Glomerular visceral epithelial cell (primary cell): Measurements from ENCODE around the gene SF3B3.
"Not testable (repeated sequence)": the region's sequence is repeated elsewhere in the genome, so short reads cannot be mapped to it uniquely, and the experiment has no call there.

Experiments used
- DNase-seq: peaks from one replicate; pipeline ENCODE4 v3.0.0-alpha.2; 2016; ENCODE audit errors: extremely low spot score

The SF3B3 gene

DNA sequence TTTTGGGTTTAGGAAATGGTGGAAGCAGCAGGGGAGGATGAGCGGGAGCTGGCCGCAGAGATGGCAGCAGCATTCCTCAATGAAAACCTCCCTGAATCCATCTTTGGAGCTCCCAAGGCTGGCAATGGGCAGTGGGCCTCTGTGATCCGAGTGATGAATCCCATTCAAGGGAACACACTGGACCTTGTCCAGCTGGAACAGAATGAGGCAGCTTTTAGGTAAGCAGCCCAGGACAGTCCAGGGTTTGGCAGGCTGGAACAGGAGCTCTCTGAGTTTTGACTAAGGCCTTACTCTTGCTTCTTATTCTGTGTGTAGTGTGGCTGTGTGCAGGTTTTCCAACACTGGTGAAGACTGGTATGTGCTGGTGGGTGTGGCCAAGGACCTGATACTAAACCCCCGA, 41.4 kb downstream of the SF3B3 start:
- DNase-seq, result no peak

DNA sequence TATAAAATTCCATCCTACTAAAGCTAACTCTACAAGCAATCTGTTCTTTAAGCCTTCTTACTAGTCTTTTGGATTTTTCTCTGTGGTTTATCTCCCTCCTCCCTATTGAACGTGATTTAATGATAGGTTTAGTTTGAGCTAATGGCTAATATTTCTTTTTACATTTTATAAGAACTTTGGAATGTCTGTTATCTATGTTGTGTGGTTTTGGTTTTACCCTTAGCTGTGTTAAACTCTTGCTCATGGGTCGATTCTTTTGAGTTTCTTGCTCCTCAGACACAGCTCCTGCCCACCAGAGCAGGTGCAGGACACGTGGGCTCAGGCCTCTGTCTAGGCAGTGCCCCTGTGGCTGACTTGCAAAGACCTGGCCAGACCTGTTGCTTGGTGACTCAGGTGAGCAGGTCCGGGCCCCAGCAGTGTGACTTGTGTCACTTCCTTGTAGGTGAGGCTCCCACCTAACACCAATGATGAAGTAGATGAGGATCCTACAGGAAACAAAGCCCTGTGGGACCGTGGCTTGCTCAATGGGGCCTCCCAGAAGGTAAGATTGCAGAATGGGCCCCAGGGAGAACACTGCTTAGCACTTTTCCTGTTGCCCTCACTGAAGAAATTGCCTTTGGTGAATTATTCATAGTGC, 45.1 kb downstream of the SF3B3 start:
- no peak for DNase-seq

DNA sequence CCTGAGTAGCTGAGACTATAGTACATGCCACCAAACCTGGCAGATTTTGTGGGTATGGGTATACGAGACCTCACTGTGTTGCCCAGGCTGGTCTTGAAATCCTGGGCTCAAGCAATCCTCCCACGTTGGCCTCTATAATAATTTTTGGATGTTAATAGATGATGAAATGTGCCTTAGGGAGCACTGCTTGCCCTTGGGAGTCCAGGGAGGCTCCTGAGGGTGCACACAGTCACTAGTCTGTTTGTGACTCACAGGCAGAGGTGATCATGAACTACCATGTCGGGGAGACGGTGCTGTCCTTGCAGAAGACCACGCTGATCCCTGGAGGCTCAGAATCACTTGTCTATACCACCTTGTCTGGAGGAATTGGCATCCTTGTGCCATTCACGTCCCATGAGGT, 46.1 kb downstream of the SF3B3 start:
- DNase-seq, result no peak

GRCh38 chr16:70570967-70571570, 47.5 kb downstream of the SF3B3 start:
- DNase-seq, result no peak

DNA sequence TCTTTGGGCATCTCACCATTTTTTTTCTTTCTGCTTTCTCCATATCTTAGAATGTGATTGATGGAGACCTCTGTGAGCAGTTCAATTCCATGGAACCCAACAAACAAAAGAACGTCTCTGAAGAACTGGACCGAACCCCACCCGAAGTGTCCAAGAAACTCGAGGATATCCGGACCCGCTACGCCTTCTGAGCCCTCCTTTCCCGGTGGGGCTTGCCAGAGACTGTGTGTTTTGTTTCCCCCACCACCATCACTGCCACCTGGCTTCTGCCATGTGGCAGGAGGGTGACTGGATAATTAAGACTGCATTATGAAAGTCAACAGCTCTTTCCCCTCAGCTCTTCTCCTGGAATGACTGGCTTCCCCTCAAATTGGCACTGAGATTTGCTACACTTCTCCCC, 48.0 kb downstream of the SF3B3 start:
- no peak for DNase-seq

GRCh38 chr16:70572050-70572925, 48.7 kb downstream of the SF3B3 start:
- DNase-seq, result no peak

GRCh38 chr16:70572926-70573270, 49.3 kb downstream of the SF3B3 start:
- no peak for DNase-seq

- peak; percentile 64 for DNase-seq
Measured at GRCh38 chr16:70573451-70574121, 50.0 kb downstream of the SF3B3 start.

GRCh38 chr16:70574595-70575271, 51.1 kb downstream of the SF3B3 start:
- no peak for DNase-seq

DNA sequence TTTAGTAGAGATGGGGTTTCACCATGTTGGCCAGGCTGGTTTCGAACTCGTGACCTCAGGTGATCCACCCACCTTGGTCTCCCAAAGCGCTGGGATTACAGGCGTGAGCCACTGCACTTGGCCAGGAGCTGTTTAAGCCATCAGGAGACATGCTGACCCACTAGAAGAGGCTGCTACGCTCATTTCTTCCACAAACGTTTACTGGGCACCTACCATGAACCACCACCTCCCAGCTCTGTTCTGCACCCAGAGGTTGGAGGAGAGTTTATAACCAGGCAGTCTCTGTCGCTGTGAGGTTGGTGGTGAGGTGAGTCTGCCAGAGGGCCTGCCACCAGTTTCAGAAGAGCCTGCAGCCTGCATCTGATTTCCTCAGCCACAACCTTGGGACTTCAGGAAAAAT, 51.8 kb downstream of the SF3B3 start:
- DNase-seq, result no peak

DNA sequence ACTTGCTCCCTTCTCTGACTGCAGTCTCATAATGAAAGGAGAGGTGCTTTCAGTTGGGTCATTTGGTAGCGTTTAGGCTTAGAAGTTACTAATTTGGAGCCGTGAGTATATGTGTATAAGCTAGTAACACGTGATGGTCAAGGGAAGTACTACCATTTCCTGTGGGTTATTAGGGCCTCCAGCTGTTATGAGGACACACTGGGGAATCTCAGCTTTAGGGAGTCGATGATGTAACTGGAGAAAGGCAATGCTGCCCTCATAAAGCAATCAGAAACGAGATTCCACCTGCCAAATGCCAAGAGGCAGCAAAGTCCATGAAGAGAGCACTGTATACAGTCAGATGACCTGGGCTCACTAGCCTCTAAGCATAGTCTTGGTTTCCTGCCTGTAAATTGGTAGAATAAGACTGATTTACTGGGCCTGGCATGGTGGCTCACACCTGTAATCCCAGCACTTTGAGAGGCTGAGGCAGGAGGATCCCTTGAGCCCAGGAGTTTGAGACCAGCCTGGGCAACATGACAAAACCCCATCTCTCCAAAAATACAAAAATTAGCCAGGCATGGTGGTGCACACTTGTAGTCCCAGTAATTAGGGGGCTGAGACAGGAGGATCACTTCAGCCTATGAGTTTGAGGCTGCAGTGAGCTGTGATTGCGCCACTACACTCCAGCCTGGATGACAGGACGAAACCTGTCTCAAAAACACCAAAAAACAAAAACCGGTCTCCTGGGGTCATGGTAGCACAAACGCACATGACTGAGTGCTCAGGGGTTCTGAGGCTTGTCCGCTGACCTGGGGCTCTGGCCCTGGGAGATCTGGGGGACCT, 53.0 kb downstream of the SF3B3 start:
- peak; percentile 67 for DNase-seq

DNA sequence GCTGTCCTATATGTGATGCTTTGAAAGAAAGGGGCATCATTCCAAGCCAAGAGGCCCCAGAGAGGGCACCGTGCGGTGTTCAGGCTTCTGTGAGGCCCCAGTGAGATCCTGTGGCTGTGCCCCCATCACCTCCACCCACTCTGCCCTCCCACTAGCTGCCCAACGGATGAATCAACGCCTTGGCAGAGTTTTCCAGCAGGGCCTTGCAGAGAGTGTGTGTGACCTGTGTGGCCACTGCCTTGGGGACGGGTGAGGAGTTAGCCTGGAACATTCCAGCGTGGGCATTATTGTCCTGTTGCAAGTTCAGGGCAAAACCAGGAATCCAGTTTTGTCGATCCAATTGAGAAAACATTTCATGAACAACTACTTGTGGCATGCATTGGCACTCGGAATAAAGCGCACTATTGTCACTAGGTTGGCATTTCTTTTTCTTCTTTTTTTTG, 53.7 kb downstream of the SF3B3 start:
- peak; percentile 79 for DNase-seq

DNA sequence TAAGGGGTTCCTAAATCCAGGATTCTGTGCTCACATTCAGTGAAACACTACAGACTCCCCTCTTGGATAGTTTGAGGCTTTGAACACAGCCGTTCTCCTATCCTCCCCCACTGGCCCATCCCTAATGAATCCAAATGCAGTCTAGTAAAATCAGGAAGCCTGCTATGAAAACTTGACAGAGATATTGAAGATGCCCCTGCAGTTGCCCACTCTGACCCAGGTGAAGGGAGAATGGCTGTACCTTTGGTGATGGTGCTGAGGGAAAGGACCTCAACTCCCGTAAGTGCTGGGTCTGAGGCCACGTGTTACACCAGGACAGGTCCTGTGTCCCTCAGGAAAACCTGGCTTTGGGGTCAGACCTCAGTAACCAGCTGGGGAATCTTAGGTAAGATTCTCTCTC, 54.4 kb downstream of the SF3B3 start:
- no peak for DNase-seq

- no peak for DNase-seq
Measured at GRCh38 chr16:70579248-70579647, 55.6 kb downstream of the SF3B3 start.

DNA sequence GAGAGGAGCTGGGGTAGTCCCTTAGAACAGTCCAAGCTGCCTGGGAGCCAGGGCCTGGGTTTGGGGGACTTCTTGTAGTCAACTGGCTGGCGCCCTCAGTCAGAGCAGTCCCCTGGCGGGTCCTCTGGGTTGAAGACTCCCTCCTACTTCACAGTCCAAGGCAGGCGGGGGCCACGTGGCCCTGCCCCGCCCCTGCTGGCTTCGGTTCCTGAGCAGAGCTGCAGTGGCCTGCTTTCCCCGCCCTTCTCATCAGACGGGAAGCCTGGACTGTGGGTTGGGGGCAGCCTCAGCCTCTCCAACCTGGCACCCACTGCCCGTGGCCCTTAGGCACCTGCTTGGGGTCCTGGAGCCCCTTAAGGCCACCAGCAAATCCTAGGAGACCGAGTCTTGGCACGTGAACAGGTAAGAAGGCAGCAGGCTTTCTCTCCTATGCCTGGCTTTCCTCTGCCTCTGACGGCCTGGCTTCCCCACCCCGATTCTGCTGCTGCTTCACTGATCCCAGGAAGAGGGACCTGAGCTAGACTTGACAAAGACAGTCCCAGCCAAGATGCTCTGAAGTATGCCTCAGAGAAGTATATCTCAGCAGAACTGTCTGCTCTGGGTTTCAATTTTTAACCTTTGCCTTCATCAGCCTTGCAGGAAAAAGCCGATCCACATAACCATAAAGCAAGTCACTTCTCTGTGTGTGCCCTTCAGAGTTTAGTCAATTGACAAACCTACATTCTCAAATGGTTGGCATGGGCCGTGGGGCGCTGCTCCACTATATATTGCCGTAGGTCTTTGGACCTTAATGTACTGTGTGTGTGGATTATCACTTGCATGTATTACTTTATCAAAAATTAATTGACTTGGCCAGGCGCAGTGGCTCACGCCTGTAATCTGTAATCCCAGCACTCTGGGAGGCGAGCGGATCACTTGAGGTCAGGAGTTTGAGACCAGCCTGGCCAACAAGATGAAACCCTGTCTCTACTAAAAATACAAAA, 56.3 kb downstream of the SF3B3 start:
- DNase-seq, result no peak

GRCh38 chr16:70582280-70582978, 58.8 kb downstream of the SF3B3 start:
- no peak for DNase-seq

- DNase-seq, result no peak
Measured at GRCh38 chr16:70586731-70587130, 63.1 kb downstream of the SF3B3 start.

DNA sequence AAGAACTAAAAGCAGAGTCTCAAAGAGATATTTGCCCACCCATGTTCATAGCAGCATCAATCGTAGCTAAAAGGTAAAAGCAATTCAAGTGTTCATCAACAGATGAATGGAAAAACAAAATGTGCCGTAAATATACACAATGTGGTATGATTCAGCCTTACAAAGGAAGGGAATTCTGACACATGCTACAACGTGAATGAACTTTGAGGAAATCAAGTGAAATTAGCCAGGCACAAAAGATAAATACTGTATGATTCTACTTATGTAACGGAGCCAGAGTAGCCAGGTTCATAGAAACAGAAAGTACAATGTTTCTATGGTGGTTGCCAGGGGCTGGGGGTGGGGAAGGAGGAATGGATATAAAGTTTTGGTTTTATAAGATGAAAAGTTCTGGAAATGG, 64.9 kb downstream of the SF3B3 start:
- no peak for DNase-seq

- not testable (repeated sequence) for DNase-seq
Measured at GRCh38 chr16:70589416-70589815, 65.8 kb downstream of the SF3B3 start.
